HL-60 (cell line): ENCODE results near the gene ARHGAP18.

Experiments used
- DNase-seq, 2 experiments: peaks; one replicate each; pipeline ENCODE4 v3.0.0-alpha.2; 2010 to 2020; ENCODE audit warnings: low read depth in 1 of 2, low spot score in 1 of 2
- H3K27ac ChIP-seq: fragments of 250-450 bp; sonication (Bioruptor Pico); replicated peaks from 2 replicates; pipeline ENCODE4 v1.5.1; 2020; ENCODE audit warnings: mild to moderate bottlenecking, moderate library complexity
- H3K27me3 ChIP-seq: fragments of 250-450 bp; sonication (Bioruptor Pico); 2 replicates; pipeline ENCODE4 v1.5.1; 2021; ENCODE audit warnings: mild to moderate bottlenecking, moderate library complexity; ENCODE audit not compliant: insufficient read depth, poor library complexity, severe bottlenecking
- H3K4me3 ChIP-seq: replicated peaks from 2 replicates; pipeline ENCODE4 v1.5.1; 2011; ENCODE audit warnings: mild to moderate bottlenecking, control low read depth, low read length; ENCODE audit not compliant: insufficient read depth
- CTCF ChIP-seq: IDR thresholded peaks from one replicate; pipeline ENCODE4 v1.5.1; 2011; ENCODE audit warnings: low read length, control low read depth, inconsistent platforms; ENCODE audit not compliant: insufficient read depth
- GABPA ChIP-seq: IDR thresholded peaks from 2 replicates; pipeline ENCODE4 v1.6.1; 2012; ENCODE audit warnings: low read depth
- POLR2AphosphoS5 ChIP-seq: IDR thresholded peaks from 2 replicates; pipeline ENCODE4 v1.6.1; 2012; ENCODE audit warnings: low read depth
- REST ChIP-seq: IDR thresholded peaks from 2 replicates; pipeline ENCODE4 v1.6.1; 2012; ENCODE audit warnings: low read depth; ENCODE audit not compliant: insufficient replicate concordance
- SPI1 ChIP-seq: IDR thresholded peaks from 2 replicates; pipeline ENCODE4 v1.6.1; 2012; ENCODE audit warnings: low read depth, mild to moderate bottlenecking, borderline replicate concordance

The ARHGAP18 gene

GRCh38 chr6:129641344-129641743, 68.6 kb downstream of the ARHGAP18 start:
- no peak for DNase-seq
- no peak overlapping the region for H3K4me3 ChIP-seq
- no peaks in the 10 kb centered on the region for H3K27me3 ChIP-seq
- TF ChIP-seq CTCF (no peak), POLR2AphosphoS5 (no peak), REST (no peak), GABPA (no peak)
- H3K27ac ChIP-seq: no peak overlapping the region

GRCh38 chr6:129638686-129639085, 71.3 kb downstream of the ARHGAP18 start:
- Histone ChIP-seq H3K4me3 (no peak overlapping the region), H3K27ac (no peak overlapping the region), H3K27me3 (no peaks in the 10 kb centered on the region)
- no peak for DNase-seq
- no peak for TF ChIP-seq SPI1
- TF ChIP-seq POLR2AphosphoS5: no peak
- no peak for TF ChIP-seq REST
- no peak for TF ChIP-seq CTCF
- TF ChIP-seq GABPA: no peak

- TF ChIP-seq SPI1 (no peak), POLR2AphosphoS5 (no peak), REST (no peak), GABPA (no peak), CTCF (no peak)
- no peak overlapping the region for H3K27ac ChIP-seq
- no peaks in the 10 kb centered on the region for H3K27me3 ChIP-seq
- DNase-seq: no peak
- no peak overlapping the region for H3K4me3 ChIP-seq
Measured at GRCh38 chr6:129638055-129638684, 71.8 kb downstream of the ARHGAP18 start.
